Measurements from ENCODE around the gene PACRG.

The PACRG gene

GRCh38 chr6:162825597-162825996 is 97.8 kb downstream of the PACRG start:
- no peak overlapping the region for H3K4me2 ChIP-seq (ENCODE audit: low read length)
- no peak overlapping the region for H3K4me3 ChIP-seq (ENCODE audit: low read depth, low read length)
- no peak overlapping the region for H2AK5ac ChIP-seq (ENCODE audit: low read length)
- no peak overlapping the region for H3K9ac ChIP-seq (ENCODE audit: low read length)
- no peak overlapping the region for H4K12ac ChIP-seq (ENCODE audit: low read depth, low read length)
- H2BK120ac ChIP-seq (ENCODE audit: insufficient read depth, low read length, poor library complexity): no peak overlapping the region
- H2BK5ac ChIP-seq (ENCODE audit: low read depth, low read length, poor library complexity): no peak overlapping the region
- H3K14ac ChIP-seq (ENCODE audit: low read length): no peak overlapping the region
- no peaks in the 10 kb centered on the region for H3K79me2 ChIP-seq (ENCODE audit: control insufficient read depth, insufficient read depth, low read length, poor library complexity)
- no peak overlapping the region for H3K27ac ChIP-seq (ENCODE audit: low read depth, low read length)
- no peak overlapping the region for H3K4ac ChIP-seq (ENCODE audit: low read depth, low read length)
- no peaks in the 10 kb centered on the region for H3K9me3 ChIP-seq (ENCODE audit: insufficient read depth, low read depth, low read length)
- no peak overlapping the region for H3K18ac ChIP-seq (ENCODE audit: low read length)
- H3K79me1 ChIP-seq (ENCODE audit: low read length): no peaks in the 10 kb centered on the region
- no peak overlapping the region for H4K91ac ChIP-seq (ENCODE audit: low read depth, low read length)
- no peak for DNase-seq
- no peak overlapping the region for H2AFZ ChIP-seq (ENCODE audit: insufficient read depth, low read length, poor library complexity)
- WGBS (ENCODE audit: extremely low coverage, insufficient coverage, insufficient read length): no CpG with 5 or more reads among the region's 6 CpGs
- H3K36me3 ChIP-seq (ENCODE audit: control insufficient read depth in 1 of 2, insufficient read depth in 2 of 2, low read length in 2 of 2): no peaks in the 10 kb centered on the region
- no peak overlapping the region for H3K23ac ChIP-seq (ENCODE audit: low read length)
- H3K4me1 ChIP-seq (ENCODE audit: control insufficient read depth in 1 of 2, insufficient read depth in 2 of 2, low read length in 2 of 2): no peaks in the 10 kb centered on the region
- no peaks in the 10 kb centered on the region for H3K27me3 ChIP-seq (ENCODE audit: insufficient read depth, low read length)
- H4K8ac ChIP-seq (ENCODE audit: low read depth, low read length): no peak overlapping the region
- H2BK12ac ChIP-seq (ENCODE audit: low read length): no peak overlapping the region

GRCh38 chr6:162829013-162829742 is 101.4 kb downstream of the PACRG start:
- Histone ChIP-seq H2BK5ac (ENCODE audit: low read depth, low read length, poor library complexity) (no peak overlapping the region), H3K79me1 (ENCODE audit: low read length) (no peaks in the 10 kb centered on the region), H4K12ac (ENCODE audit: low read depth, low read length) (no peak overlapping the region), H2BK120ac (ENCODE audit: insufficient read depth, low read length, poor library complexity) (no peak overlapping the region), H3K14ac (ENCODE audit: low read length) (no peak overlapping the region), H4K91ac (ENCODE audit: low read depth, low read length) (no peak overlapping the region), H2BK12ac (ENCODE audit: low read length) (no peak overlapping the region), H2AK5ac (ENCODE audit: low read length) (no peak overlapping the region), H3K9me3 (ENCODE audit: insufficient read depth, low read depth, low read length) (no peaks in the 10 kb centered on the region), H3K4me2 (ENCODE audit: low read length) (no peak overlapping the region), H3K4me3 (ENCODE audit: low read depth, low read length) (no peak overlapping the region), H3K79me2 (ENCODE audit: control insufficient read depth, insufficient read depth, low read length, poor library complexity) (no peaks in the 10 kb centered on the region), H3K9ac (ENCODE audit: low read length) (no peak overlapping the region), H3K27me3 (ENCODE audit: insufficient read depth, low read length) (no peaks in the 10 kb centered on the region), H4K8ac (ENCODE audit: low read depth, low read length) (no peak overlapping the region), H2AFZ (ENCODE audit: insufficient read depth, low read length, poor library complexity) (no peak overlapping the region), H3K27ac (ENCODE audit: low read depth, low read length) (no peak overlapping the region), H3K18ac (ENCODE audit: low read length) (no peak overlapping the region), H3K4ac (ENCODE audit: low read depth, low read length) (no peak overlapping the region), H3K36me3 (ENCODE audit: control insufficient read depth in 1 of 2, insufficient read depth in 2 of 2, low read length in 2 of 2) (no peaks in the 10 kb centered on the region), H3K23ac (ENCODE audit: low read length) (no peak overlapping the region), H3K4me1 (ENCODE audit: control insufficient read depth in 1 of 2, insufficient read depth in 2 of 2, low read length in 2 of 2) (no peaks in the 10 kb centered on the region)
- DNase-seq: no peak
- WGBS (ENCODE audit: extremely low coverage, insufficient coverage, insufficient read length): no CpG with 5 or more reads among the region's 8 CpGs

DNA sequence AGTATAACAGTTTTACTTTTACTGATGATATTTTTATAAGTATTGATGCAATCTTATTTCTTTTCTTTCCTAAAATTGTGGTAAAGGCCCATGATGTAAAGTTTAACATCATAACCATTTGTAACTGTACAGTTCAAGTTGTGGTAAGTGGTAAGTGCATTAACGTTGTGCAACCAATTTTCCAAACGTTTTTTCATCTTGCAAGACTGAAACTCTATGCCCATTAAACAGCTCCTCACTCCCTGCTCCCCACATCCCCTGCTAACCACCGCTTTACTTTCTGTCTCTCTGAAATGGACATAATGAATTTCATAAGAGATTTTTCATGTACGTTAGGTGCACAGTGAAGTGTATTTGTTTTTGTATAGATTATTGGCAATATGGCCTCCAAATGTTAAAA is 106.0 kb downstream of the PACRG start:
- no peak overlapping the region for H4K8ac ChIP-seq (ENCODE audit: low read depth, low read length)
- no peak overlapping the region for H3K4me2 ChIP-seq (ENCODE audit: low read length)
- no peaks in the 10 kb centered on the region for H3K36me3 ChIP-seq (ENCODE audit: control insufficient read depth in 1 of 2, insufficient read depth in 2 of 2, low read length in 2 of 2)
- no peaks in the 10 kb centered on the region for H3K79me1 ChIP-seq (ENCODE audit: low read length)
- H3K4me3 ChIP-seq (ENCODE audit: low read depth, low read length): no peak overlapping the region
- H4K12ac ChIP-seq (ENCODE audit: low read depth, low read length): no peak overlapping the region
- H3K4me1 ChIP-seq (ENCODE audit: control insufficient read depth in 1 of 2, insufficient read depth in 2 of 2, low read length in 2 of 2): no peaks in the 10 kb centered on the region
- H4K91ac ChIP-seq (ENCODE audit: low read depth, low read length): no peak overlapping the region
- no peaks in the 10 kb centered on the region for H3K9me3 ChIP-seq (ENCODE audit: insufficient read depth, low read depth, low read length)
- H2BK120ac ChIP-seq (ENCODE audit: insufficient read depth, low read length, poor library complexity): no peak overlapping the region
- no peak overlapping the region for H3K23ac ChIP-seq (ENCODE audit: low read length)
- no peaks in the 10 kb centered on the region for H3K79me2 ChIP-seq (ENCODE audit: control insufficient read depth, insufficient read depth, low read length, poor library complexity)
- H3K9ac ChIP-seq (ENCODE audit: low read length): no peak overlapping the region
- no peak overlapping the region for H3K14ac ChIP-seq (ENCODE audit: low read length)
- no peak overlapping the region for H2AK5ac ChIP-seq (ENCODE audit: low read length)
- H2AFZ ChIP-seq (ENCODE audit: insufficient read depth, low read length, poor library complexity): no peak overlapping the region
- H3K27me3 ChIP-seq (ENCODE audit: insufficient read depth, low read length): no peaks in the 10 kb centered on the region
- no peak overlapping the region for H2BK12ac ChIP-seq (ENCODE audit: low read length)
- no peak overlapping the region for H3K27ac ChIP-seq (ENCODE audit: low read depth, low read length)
- WGBS (ENCODE audit: extremely low coverage, insufficient coverage, insufficient read length): no CpG with 5 or more reads among the region's 4 CpGs
- H3K4ac ChIP-seq (ENCODE audit: low read depth, low read length): no peak overlapping the region
- no peak for DNase-seq
- no peak overlapping the region for H3K18ac ChIP-seq (ENCODE audit: low read length)
- no peak overlapping the region for H2BK5ac ChIP-seq (ENCODE audit: low read depth, low read length, poor library complexity)

DNA sequence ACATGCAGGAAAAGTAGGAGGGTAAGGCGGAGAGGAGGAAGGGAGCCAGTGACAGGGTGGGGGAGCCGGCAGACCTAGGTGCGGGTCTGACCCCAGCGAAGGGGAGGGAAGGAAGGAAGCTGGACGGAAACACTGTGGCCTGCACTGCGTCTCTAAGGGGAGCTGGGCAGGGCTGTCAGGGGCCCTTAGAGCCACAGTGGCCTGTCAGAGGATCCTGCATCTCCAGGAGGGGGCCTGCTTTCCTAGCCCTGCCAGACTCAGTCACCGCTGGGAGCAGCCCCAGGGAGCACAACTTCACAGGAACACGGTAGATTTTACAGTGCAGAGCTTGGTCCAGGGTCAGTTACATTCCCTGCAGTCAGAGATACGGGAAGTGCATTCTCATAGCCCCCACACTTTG is 118.2 kb downstream of the PACRG start:
- no peak overlapping the region for H3K4me3 ChIP-seq (ENCODE audit: low read depth, low read length)
- no peaks in the 10 kb centered on the region for H3K36me3 ChIP-seq (ENCODE audit: control insufficient read depth in 1 of 2, insufficient read depth in 2 of 2, low read length in 2 of 2)
- H3K4me2 ChIP-seq (ENCODE audit: low read length): no peak overlapping the region
- H3K79me1 ChIP-seq (ENCODE audit: low read length): no peaks in the 10 kb centered on the region
- no peak overlapping the region for H4K12ac ChIP-seq (ENCODE audit: low read depth, low read length)
- H4K8ac ChIP-seq (ENCODE audit: low read depth, low read length): no peak overlapping the region
- DNase-seq: no peak
- no peaks in the 10 kb centered on the region for H3K79me2 ChIP-seq (ENCODE audit: control insufficient read depth, insufficient read depth, low read length, poor library complexity)
- H3K9me3 ChIP-seq (ENCODE audit: insufficient read depth, low read depth, low read length): peaks cover 2% of the 10 kb centered on the region
- no peak overlapping the region for H2AK5ac ChIP-seq (ENCODE audit: low read length)
- no CpG with 5 or more reads among the region's 9 CpGs for WGBS (ENCODE audit: extremely low coverage, insufficient coverage, insufficient read length)
- H4K91ac ChIP-seq (ENCODE audit: low read depth, low read length): no peak overlapping the region
- H3K27me3 ChIP-seq (ENCODE audit: insufficient read depth, low read length): no peaks in the 10 kb centered on the region
- no peak overlapping the region for H2BK5ac ChIP-seq (ENCODE audit: low read depth, low read length, poor library complexity)
- no peaks in the 10 kb centered on the region for H3K4me1 ChIP-seq (ENCODE audit: control insufficient read depth in 1 of 2, insufficient read depth in 2 of 2, low read length in 2 of 2)
- H3K27ac ChIP-seq (ENCODE audit: low read depth, low read length): no peak overlapping the region
- no peak overlapping the region for H2BK120ac ChIP-seq (ENCODE audit: insufficient read depth, low read length, poor library complexity)
- no peak overlapping the region for H2BK12ac ChIP-seq (ENCODE audit: low read length)
- H2AFZ ChIP-seq (ENCODE audit: insufficient read depth, low read length, poor library complexity): no peak overlapping the region
- no peak overlapping the region for H3K9ac ChIP-seq (ENCODE audit: low read length)
- H3K18ac ChIP-seq (ENCODE audit: low read length): no peak overlapping the region
- H3K23ac ChIP-seq (ENCODE audit: low read length): no peak overlapping the region
- H3K14ac ChIP-seq (ENCODE audit: low read length): no peak overlapping the region
- H3K4ac ChIP-seq (ENCODE audit: low read depth, low read length): no peak overlapping the region
